Peyer's patch (tissue), 4 donors: ENCODE results near the gene PLPP2. TPM values are rescaled to one million over a fixed set of nuclear protein-coding genes. Genes with fewer than 3 reads are reported as not detected.

Source experiments
- DNase-seq, 3 donors: peaks; one replicate each; pipeline ENCODE4 v3.0.0-alpha.2; 2017 to 2019
- H3K27ac ChIP-seq, 4 donors: fragments of 200-600 bp; sonication (generic); one replicate each; pipeline ENCODE4 v1.5.1; 2016 to 2019
- H3K27me3 ChIP-seq, 2 donors: fragments of 200-600 bp; sonication (generic); one replicate each; pipeline ENCODE4 v1.5.1; 2019
- H3K36me3 ChIP-seq, 3 donors: fragments of 200-600 bp; sonication (generic); one replicate each; pipeline ENCODE4 v1.5.1; 2016 to 2019
- H3K4me1 ChIP-seq, 4 donors: fragments of 200-600 bp; sonication (generic); one replicate each; pipeline ENCODE4 v1.5.1; 2016 to 2019
- H3K4me3 ChIP-seq, 4 donors: fragments of 200-600 bp; sonication (generic); 1 replicate in 3 of 4; 2 replicates in 1 of 4; pipeline ENCODE4 v1.5.1; 2016 to 2019; ENCODE audit warnings: mild to moderate bottlenecking in 1 of 4
- H3K9me3 ChIP-seq, 4 donors: fragments of 200-600 bp; sonication (generic); one replicate each; pipeline ENCODE4 v1.5.1; 2016 to 2019; ENCODE audit warnings: mild to moderate bottlenecking in 1 of 4
- POLR2A ChIP-seq, 2 donors: fragments of 450-650 bp; IDR thresholded peaks; one replicate each; pipeline ENCODE4 v1.5.1; 2017; ENCODE audit warnings: antibody characterized with exemption in 2 of 2, mild to moderate bottlenecking in 2 of 2, moderate library complexity in 2 of 2
- total RNA-seq, 4 donors: library from RNA; depleted of rRNA; stranded (reverse); fragments of >200 nt; gene quantifications; one replicate each; pipeline ENCODE4 v1.1.0, GENCODE V29; 2016
- TF ChIP-seq, protein P1 (sequence below), 6 experiments: fragments of 450-650 bp in 4 of 6; fragments of 200-600 bp in 2 of 6; sonication (generic) in 1 of 6; IDR thresholded peaks; one replicate each; pipeline ENCODE4 v1.5.1; 2017 to 2019; ENCODE audit warnings: antibody characterized with exemption in 6 of 6, mild to moderate bottlenecking in 3 of 6, moderate library complexity in 1 of 6

PLPP2 gene
- total RNA-seq, 4 donors from 2014 or later: 42.1 to 260 (median 188) TPM

DNA sequence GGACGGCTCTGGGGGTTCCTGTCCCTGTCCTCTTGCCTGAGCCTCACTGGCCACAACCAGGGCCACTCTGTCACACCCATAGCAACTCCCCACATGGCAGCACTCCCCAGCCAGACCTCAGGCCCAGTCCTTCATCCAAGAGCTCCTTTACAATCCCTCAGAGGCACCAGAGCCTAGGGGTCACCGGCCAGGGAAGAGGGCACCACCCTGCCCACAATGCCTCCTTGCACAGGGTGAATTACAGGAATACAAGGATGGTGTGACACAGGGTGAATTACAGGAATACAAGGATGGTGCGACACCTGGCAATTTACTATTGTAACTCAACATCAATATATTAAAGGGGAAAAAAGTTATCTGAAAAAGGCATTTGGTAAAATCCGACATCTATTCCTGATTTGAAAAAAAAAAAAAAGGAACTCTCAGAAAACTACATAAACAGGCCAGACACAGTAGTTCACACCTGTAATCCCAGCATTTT is 36.9 kb upstream of the PLPP2 start:
- H3K9me3 ChIP-seq: peaks cover 0 to 14% (median 4%) of the 10 kb centered on the region in 4 donors
- H3K36me3 ChIP-seq: peaks cover 0 to 78% (median 0%) of the 10 kb centered on the region in 3 donors
- H3K27me3 ChIP-seq: no peaks in the 10 kb centered on the region
- DNase-seq: peak in 1 of 3 donors; percentile 31
- H3K4me3 ChIP-seq: no peak overlapping the region
- H3K27ac ChIP-seq: no peak overlapping the region
- no peaks in the 10 kb centered on the region for H3K4me1 ChIP-seq
- TF ChIP-seq, protein P1, sequence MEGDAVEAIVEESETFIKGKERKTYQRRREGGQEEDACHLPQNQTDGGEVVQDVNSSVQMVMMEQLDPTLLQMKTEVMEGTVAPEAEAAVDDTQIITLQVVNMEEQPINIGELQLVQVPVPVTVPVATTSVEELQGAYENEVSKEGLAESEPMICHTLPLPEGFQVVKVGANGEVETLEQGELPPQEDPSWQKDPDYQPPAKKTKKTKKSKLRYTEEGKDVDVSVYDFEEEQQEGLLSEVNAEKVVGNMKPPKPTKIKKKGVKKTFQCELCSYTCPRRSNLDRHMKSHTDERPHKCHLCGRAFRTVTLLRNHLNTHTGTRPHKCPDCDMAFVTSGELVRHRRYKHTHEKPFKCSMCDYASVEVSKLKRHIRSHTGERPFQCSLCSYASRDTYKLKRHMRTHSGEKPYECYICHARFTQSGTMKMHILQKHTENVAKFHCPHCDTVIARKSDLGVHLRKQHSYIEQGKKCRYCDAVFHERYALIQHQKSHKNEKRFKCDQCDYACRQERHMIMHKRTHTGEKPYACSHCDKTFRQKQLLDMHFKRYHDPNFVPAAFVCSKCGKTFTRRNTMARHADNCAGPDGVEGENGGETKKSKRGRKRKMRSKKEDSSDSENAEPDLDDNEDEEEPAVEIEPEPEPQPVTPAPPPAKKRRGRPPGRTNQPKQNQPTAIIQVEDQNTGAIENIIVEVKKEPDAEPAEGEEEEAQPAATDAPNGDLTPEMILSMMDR (IDR thresholded peaks at IDR 0.05): no peak
- no peak for TF ChIP-seq POLR2A (IDR thresholded peaks at IDR 0.05)

- DNase-seq: peak in 1 of 3 donors; percentile 31
- Histone ChIP-seq H3K4me3 (no peak overlapping the region), H3K27ac (no peak overlapping the region), H3K27me3 (no peaks in the 10 kb centered on the region), H3K4me1 (no peaks in the 10 kb centered on the region), H3K36me3 (peaks cover 0 to 78% (median 0%) of the 10 kb centered on the region in 3 donors), H3K9me3 (peaks cover 0 to 14% (median 4%) of the 10 kb centered on the region in 4 donors)
- no peak for TF ChIP-seq POLR2A (IDR thresholded peaks at IDR 0.05)
- TF ChIP-seq, protein P1 (IDR thresholded peaks at IDR 0.05): no peak
Observed at GRCh38 chr19:327291-328024, 36.3 kb upstream of the PLPP2 start.

- TF ChIP-seq, protein P1 (IDR thresholded peaks at IDR 0.05): no peak
- TF ChIP-seq POLR2A (IDR thresholded peaks at IDR 0.05): no peak
- Histone ChIP-seq H3K36me3 (peaks cover 0 to 75% (median 0%) of the 10 kb centered on the region in 3 donors), H3K4me1 (no peaks in the 10 kb centered on the region), H3K9me3 (peaks cover 0 to 14% (median 4%) of the 10 kb centered on the region in 4 donors), H3K4me3 (no peak overlapping the region), H3K27ac (no peak overlapping the region), H3K27me3 (no peaks in the 10 kb centered on the region)
- peak in 1 of 3 donors; percentile 37 for DNase-seq
Observed at GRCh38 chr19:326871-327270, 35.7 kb upstream of the PLPP2 start.

DNA sequence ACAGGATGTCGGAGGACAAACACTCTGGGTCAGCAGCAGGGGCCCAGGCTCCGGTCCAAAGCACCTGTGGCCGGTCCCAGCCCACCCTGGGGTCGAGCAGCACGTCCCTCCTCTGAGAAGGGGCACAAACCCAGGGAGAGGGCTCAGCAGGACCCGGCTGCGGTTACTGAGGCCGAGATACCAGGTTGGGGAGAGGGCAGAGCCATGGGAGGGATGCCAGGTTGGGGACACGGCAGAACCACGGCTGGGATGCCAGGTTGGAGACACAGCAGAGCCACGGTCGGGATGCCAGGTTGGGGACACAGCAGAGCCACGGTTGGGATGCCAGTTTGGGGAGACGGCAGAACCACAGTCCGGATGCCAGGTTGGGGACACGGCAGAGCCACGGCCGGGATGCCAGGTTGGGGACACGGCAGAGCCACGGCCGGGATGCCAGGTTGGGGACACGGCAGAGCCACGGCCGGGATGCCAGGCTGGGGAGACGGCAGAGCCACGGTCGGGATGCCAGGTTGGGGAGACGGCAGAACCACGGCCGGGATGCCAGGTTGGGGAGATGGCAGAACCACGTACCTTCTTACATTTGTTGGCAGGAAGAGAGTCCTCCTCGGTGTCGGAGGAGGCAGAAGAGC is 34.8 kb upstream of the PLPP2 start:
- peaks cover 0 to 14% (median 4%) of the 10 kb centered on the region in 4 donors for H3K9me3 ChIP-seq
- H3K36me3 ChIP-seq: peaks cover 0 to 70% (median 0%) of the 10 kb centered on the region in 3 donors
- peak in 1 of 3 donors; percentile 39 for DNase-seq
- H3K4me3 ChIP-seq: no peak overlapping the region
- no peaks in the 10 kb centered on the region for H3K4me1 ChIP-seq
- TF ChIP-seq POLR2A (IDR thresholded peaks at IDR 0.05): no peak
- TF ChIP-seq, protein P1 (IDR thresholded peaks at IDR 0.05): no peak
- no peaks in the 10 kb centered on the region for H3K27me3 ChIP-seq
- no peak overlapping the region for H3K27ac ChIP-seq

GRCh38 chr19:325173-325936 is 34.2 kb upstream of the PLPP2 start:
- Histone ChIP-seq H3K36me3 (peaks cover 0 to 70% (median 0%) of the 10 kb centered on the region in 3 donors), H3K9me3 (peaks cover 0 to 14% (median 4%) of the 10 kb centered on the region in 4 donors), H3K4me1 (no peaks in the 10 kb centered on the region), H3K4me3 (no peak overlapping the region), H3K27me3 (no peaks in the 10 kb centered on the region), H3K27ac (no peak overlapping the region)
- DNase-seq: peak in 1 of 3 donors; percentile 39
- no peak for TF ChIP-seq POLR2A (IDR thresholded peaks at IDR 0.05)
- TF ChIP-seq, protein P1 (IDR thresholded peaks at IDR 0.05): no peak
